ENCODE measurements around the gene TAB2. TPM values are rescaled to one million over a fixed set of nuclear protein-coding genes. Genes with fewer than 3 reads are reported as not detected.
A peak's percentile ranks its signal among the peaks of the same experiment; 100 is the strongest.

TAB2 gene
- total and polyA plus RNA-seq, 2 donors (not counting 3 experiments of a cell fraction or from before 2014, with no cell fraction given): 26.0 to 37.4 TPM

- CTCF ChIA-PET: interaction anchor here (0.6 to 1.5 kb wide), 11 partner anchors 18 to 1402 kb away, joined by 3 to 7 read pairs (median 4); no protein-coding TSS in a partner anchor
- TF ChIP-seq POLR2AphosphoS5 (IDR thresholded peaks at IDR 0.05; ENCODE audit: insufficient read depth, low read depth, low read length) (peak; percentile 47), GATA2 (IDR thresholded peaks at IDR 0.05; ENCODE audit: insufficient read depth, insufficient read length, low read depth, low read length) (no peak), JUN (IDR thresholded peaks at IDR 0.05; ENCODE audit: borderline replicate concordance, insufficient read depth, insufficient read length, low read depth) (no peak), FOS (IDR thresholded peaks at IDR 0.05; ENCODE audit: borderline replicate concordance, insufficient read depth, low read length) (no peak)
- peaks cover 44% of the 10 kb centered on the region for H3K79me2 ChIP-seq (ENCODE audit: control insufficient read depth, insufficient read depth, low read length)
- FAIRE-seq: peak; percentile 33
- dilution Hi-C loops (cut with MboI; ENCODE audit: extremely low pct_ligation_motif_present, low sequenced_read_pairs) (no loop called here), intact Hi-C loops (cut with micrococcal nuclease) (loop anchor here (1.0 to 5.0 kb wide), 3 partner anchors 84 to 116 kb away; no protein-coding TSS in a partner anchor)
- H3K9me3 ChIP-seq (replicated peaks; ENCODE audit: control insufficient read depth, insufficient read depth, low read length): no peaks in the 10 kb centered on the region
- H3K4me1 ChIP-seq (ENCODE audit: control insufficient read depth, extremely low read depth, insufficient read depth, low read length): peaks cover 18% of the 10 kb centered on the region
- peak overlapping the region; percentile 92 for H3K27ac ChIP-seq (ENCODE audit: insufficient read depth, low read depth, low read length)
- peak overlapping the region; percentile 95 for H3K4me2 ChIP-seq (ENCODE audit: insufficient read depth, low read length)
- peaks cover 18 to 30% of the 10 kb centered on the region in 2 experiments for H3K27me3 ChIP-seq (ENCODE audit: control insufficient read depth in 2 of 2, insufficient read depth in 2 of 2, low read length in 2 of 2)
- peak overlapping the region; percentile 69 to 97 (median 79) for H3K4me3 ChIP-seq (replicated peaks in 1 of 3; ENCODE audit: insufficient read depth in 1 of 3, low read depth in 1 of 3, low read length in 3 of 3)
- H3K36me3 ChIP-seq (ENCODE audit: control insufficient read depth in 2 of 2, extremely low read depth in 1 of 2, insufficient read depth in 2 of 2, low read length in 2 of 2): no peaks in the 10 kb centered on the region
- H4K20me1 ChIP-seq (replicated peaks; ENCODE audit: control insufficient read depth, extremely low read depth, insufficient read depth, low read length): peaks cover 9% of the 10 kb centered on the region
- H3K9me1 ChIP-seq (replicated peaks; ENCODE audit: control insufficient read depth, extremely low read depth, insufficient read depth, low read length): no peaks in the 10 kb centered on the region
- H3K9ac ChIP-seq (replicated peaks; ENCODE audit: extremely low read depth, insufficient read depth, low read length): peak overlapping the region; percentile 97
- BruUV-seq (replicated peaks): no TSS peak
- H2AFZ ChIP-seq (ENCODE audit: low read depth, low read length): peak overlapping the region; percentile 99
- POLR2A ChIA-PET: interaction anchor here (1.3 kb wide), 1 partner anchor 17 kb away, joined by 4 read pairs; no protein-coding TSS in a partner anchor
- peak; percentile 90 for DNase-seq (ENCODE audit: low read depth, low spot score)
Observed at GRCh38 chr6:149316740-149317643, 520 bp upstream of the TAB2 start.

Measured in endothelial cell of umbilical vein (primary cell).